Neural cell (in vitro differentiated cells): ENCODE measurements around the gene PRDX6.

Source experiments
- EP300 ChIP-seq: fragments of 450-650 bp; conservative IDR thresholded peaks from 2 replicates; pipeline ENCODE4 v1.6.1; 2014; ENCODE audit warnings: antibody characterized with exemption, mild to moderate bottlenecking, moderate library complexity; ENCODE audit not compliant: poor library complexity, severe bottlenecking
- EZH2 ChIP-seq: fragments of 200-600, 300-800 bp; shearing (Covaris generic), sonication (generic); IDR thresholded peaks from 2 replicates; pipeline ENCODE4 v1.6.1; 2014; ENCODE audit warnings: antibody characterized with exemption, low read length, borderline replicate concordance, mild to moderate bottlenecking; ENCODE audit not compliant: insufficient read depth, poor library complexity, severe bottlenecking
- POLR2AphosphoS5 ChIP-seq: IDR thresholded peaks from 2 replicates; pipeline ENCODE4 v1.6.1; 2012
- RAD21 ChIP-seq: fragments of 450-650 bp; conservative IDR thresholded peaks from 2 replicates; pipeline ENCODE4 v1.6.1; 2014; ENCODE audit warnings: antibody characterized with exemption, mild to moderate bottlenecking, moderate library complexity
- SMC3 ChIP-seq: fragments of 450-650 bp; conservative IDR thresholded peaks from 2 replicates; pipeline ENCODE4 v1.6.1; 2014; ENCODE audit warnings: antibody characterized with exemption, mild to moderate bottlenecking, moderate library complexity; ENCODE audit not compliant: poor library complexity
- TAF1 ChIP-seq: IDR thresholded peaks from 2 replicates; pipeline ENCODE4 v1.6.1; 2012; ENCODE audit warnings: low read depth
- TF ChIP-seq, protein P1 (sequence below): fragments of 450-650 bp; IDR thresholded peaks from 2 replicates; pipeline ENCODE4 v1.5.1; 2014; ENCODE audit warnings: antibody characterized with exemption, mild to moderate bottlenecking, moderate library complexity; ENCODE audit not compliant: poor library complexity, severe bottlenecking
- TF ChIP-seq, protein P2 (sequence below): IDR thresholded peaks from 2 replicates; pipeline ENCODE4 v1.6.1; 2012; ENCODE audit warnings: borderline replicate concordance

DNA sequence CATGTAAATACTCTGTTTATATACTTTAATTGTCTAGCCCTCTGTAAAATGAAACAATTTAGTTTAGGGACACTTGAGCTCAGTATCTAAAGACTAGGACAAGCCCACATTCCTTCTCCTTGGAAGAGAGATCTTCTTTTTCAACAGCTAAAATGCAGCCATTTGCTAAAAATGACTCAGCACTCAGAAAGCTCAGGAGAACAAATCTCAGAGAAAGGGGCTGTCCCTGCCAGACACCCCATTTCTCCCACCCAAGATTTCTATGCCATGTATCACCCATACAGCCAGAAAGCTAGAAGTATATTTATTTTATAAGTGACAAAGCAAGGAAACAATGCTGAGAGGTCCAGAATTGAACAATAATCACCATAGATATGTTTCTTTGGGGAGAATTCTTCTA lies 23.2 kb upstream of the PRDX6 start:
- TF ChIP-seq, protein P1, sequence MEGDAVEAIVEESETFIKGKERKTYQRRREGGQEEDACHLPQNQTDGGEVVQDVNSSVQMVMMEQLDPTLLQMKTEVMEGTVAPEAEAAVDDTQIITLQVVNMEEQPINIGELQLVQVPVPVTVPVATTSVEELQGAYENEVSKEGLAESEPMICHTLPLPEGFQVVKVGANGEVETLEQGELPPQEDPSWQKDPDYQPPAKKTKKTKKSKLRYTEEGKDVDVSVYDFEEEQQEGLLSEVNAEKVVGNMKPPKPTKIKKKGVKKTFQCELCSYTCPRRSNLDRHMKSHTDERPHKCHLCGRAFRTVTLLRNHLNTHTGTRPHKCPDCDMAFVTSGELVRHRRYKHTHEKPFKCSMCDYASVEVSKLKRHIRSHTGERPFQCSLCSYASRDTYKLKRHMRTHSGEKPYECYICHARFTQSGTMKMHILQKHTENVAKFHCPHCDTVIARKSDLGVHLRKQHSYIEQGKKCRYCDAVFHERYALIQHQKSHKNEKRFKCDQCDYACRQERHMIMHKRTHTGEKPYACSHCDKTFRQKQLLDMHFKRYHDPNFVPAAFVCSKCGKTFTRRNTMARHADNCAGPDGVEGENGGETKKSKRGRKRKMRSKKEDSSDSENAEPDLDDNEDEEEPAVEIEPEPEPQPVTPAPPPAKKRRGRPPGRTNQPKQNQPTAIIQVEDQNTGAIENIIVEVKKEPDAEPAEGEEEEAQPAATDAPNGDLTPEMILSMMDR, result no peak
- TF ChIP-seq RAD21 (no peak), POLR2AphosphoS5 (no peak), SMC3 (no peak), EP300 (no peak), EZH2 (no peak), TAF1 (no peak)
- TF ChIP-seq, protein P2, sequence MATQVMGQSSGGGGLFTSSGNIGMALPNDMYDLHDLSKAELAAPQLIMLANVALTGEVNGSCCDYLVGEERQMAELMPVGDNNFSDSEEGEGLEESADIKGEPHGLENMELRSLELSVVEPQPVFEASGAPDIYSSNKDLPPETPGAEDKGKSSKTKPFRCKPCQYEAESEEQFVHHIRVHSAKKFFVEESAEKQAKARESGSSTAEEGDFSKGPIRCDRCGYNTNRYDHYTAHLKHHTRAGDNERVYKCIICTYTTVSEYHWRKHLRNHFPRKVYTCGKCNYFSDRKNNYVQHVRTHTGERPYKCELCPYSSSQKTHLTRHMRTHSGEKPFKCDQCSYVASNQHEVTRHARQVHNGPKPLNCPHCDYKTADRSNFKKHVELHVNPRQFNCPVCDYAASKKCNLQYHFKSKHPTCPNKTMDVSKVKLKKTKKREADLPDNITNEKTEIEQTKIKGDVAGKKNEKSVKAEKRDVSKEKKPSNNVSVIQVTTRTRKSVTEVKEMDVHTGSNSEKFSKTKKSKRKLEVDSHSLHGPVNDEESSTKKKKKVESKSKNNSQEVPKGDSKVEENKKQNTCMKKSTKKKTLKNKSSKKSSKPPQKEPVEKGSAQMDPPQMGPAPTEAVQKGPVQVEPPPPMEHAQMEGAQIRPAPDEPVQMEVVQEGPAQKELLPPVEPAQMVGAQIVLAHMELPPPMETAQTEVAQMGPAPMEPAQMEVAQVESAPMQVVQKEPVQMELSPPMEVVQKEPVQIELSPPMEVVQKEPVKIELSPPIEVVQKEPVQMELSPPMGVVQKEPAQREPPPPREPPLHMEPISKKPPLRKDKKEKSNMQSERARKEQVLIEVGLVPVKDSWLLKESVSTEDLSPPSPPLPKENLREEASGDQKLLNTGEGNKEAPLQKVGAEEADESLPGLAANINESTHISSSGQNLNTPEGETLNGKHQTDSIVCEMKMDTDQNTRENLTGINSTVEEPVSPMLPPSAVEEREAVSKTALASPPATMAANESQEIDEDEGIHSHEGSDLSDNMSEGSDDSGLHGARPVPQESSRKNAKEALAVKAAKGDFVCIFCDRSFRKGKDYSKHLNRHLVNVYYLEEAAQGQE, result no peak
